IMR-90 (cell line): Measurements from ENCODE around the gene SLC4A2. TPM values are rescaled to one million over a fixed set of nuclear protein-coding genes. Genes with fewer than 3 reads are reported as not detected.
A peak's percentile ranks its signal among the peaks of the same experiment; 100 is the strongest.

Source experiments
- ATAC-seq: fragments of 200-7000 bp; cut with Tn5 transposase; 2 replicates; pipeline ENCODE4 v1.9.1; 2020; ENCODE audit warnings: low read depth, mild to moderate bottlenecking, moderate library complexity
- BruUV-seq: library from RNA; stranded (reverse); fragments of 400-500 nt; replicated peaks from 2 replicates; lab custom pipeline; 2021; lab: Mats Ljungman, UMichigan
- CTCF ChIA-PET: fragments of 300-600 bp; formaldehyde crosslinking; extraction: SDS; loops from one replicate; lab custom pipeline; 2021; ENCODE audit warnings: antibody characterized with exemption; lab: Yijun Ruan, JAX
- POLR2A ChIA-PET: fragments of 300-600 bp; sonication (Branson Sonifier 250); formaldehyde crosslinking; loops from one replicate; lab custom pipeline; 2022; ENCODE audit warnings: antibody characterized with exemption; ENCODE audit not compliant: unreplicated experiment; lab: Charles Lee
- DNase-seq: peaks from one replicate; pipeline ENCODE4 v3.0.0; 2013
- H2AFZ ChIP-seq: replicated peaks from 2 replicates; pipeline ENCODE3; 2013; ENCODE audit warnings: low read length, mild to moderate bottlenecking; ENCODE audit not compliant: poor library complexity
- H2AK5ac ChIP-seq: 2 replicates; pipeline ENCODE4 v1.6.1; 2013; ENCODE audit warnings: low read depth, low read length, inconsistent platforms
- H2AK9ac ChIP-seq: replicated peaks from 2 replicates; pipeline ENCODE3; 2013; ENCODE audit warnings: mild to moderate bottlenecking, low read depth, low read length, moderate library complexity; ENCODE audit not compliant: poor library complexity
- H2BK120ac ChIP-seq: 2 replicates; pipeline ENCODE4 v1.6.1; 2013; ENCODE audit warnings: low read depth, low read length, inconsistent platforms
- H2BK15ac ChIP-seq: 3 replicates; pipeline ENCODE4 v1.6.1; 2013; ENCODE audit warnings: low read depth, low read length, inconsistent platforms
- H2BK20ac ChIP-seq: 2 replicates; pipeline ENCODE4 v1.6.1; 2013; ENCODE audit warnings: low read depth, mild to moderate bottlenecking, inconsistent platforms, low read length, moderate library complexity
- H2BK5ac ChIP-seq: 2 replicates; pipeline ENCODE4 v1.6.1; 2013; ENCODE audit warnings: mild to moderate bottlenecking, low read depth, low read length, inconsistent platforms; ENCODE audit not compliant: poor library complexity, severe bottlenecking
- H3K14ac ChIP-seq: replicated peaks from 2 replicates; pipeline ENCODE4 v1.6.1; 2013; ENCODE audit warnings: low read depth, low read length, inconsistent platforms
- H3K18ac ChIP-seq: 2 replicates; pipeline ENCODE4 v1.6.1; 2013; ENCODE audit warnings: low read depth, low read length, control low read depth
- H3K23ac ChIP-seq: 2 replicates; pipeline ENCODE4 v1.6.1; 2013; ENCODE audit warnings: low read depth, low read length, inconsistent platforms
- H3K27ac ChIP-seq: 2 replicates; pipeline ENCODE4 v1.5.1; 2013; ENCODE audit warnings: mild to moderate bottlenecking, control low read depth, low read length; ENCODE audit not compliant: insufficient read depth
- H3K27me3 ChIP-seq: 2 replicates; pipeline ENCODE4 v1.6.1; 2013; ENCODE audit warnings: low read length; ENCODE audit not compliant: control insufficient read depth, insufficient read depth
- H3K36me3 ChIP-seq: 2 replicates; pipeline ENCODE4 v1.6.1; 2013; ENCODE audit warnings: low read length, mixed read lengths; ENCODE audit not compliant: control insufficient read depth, insufficient read depth
- H3K4ac ChIP-seq: 2 replicates; pipeline ENCODE4 v1.6.1; 2013; ENCODE audit warnings: low read depth, low read length, inconsistent platforms
- H3K4me1 ChIP-seq: 2 replicates; pipeline ENCODE4 v1.6.1; 2013; ENCODE audit warnings: low read length, mixed read lengths; ENCODE audit not compliant: control insufficient read depth, insufficient read depth
- H3K4me2 ChIP-seq: 2 replicates; pipeline ENCODE4 v1.6.1; 2013; ENCODE audit warnings: low read depth, mild to moderate bottlenecking, control low read depth, low read length, moderate library complexity
- H3K4me3 ChIP-seq: 2 replicates; pipeline ENCODE4 v1.5.1; 2013; ENCODE audit warnings: low read depth, mild to moderate bottlenecking, control low read depth, low read length, moderate library complexity; ENCODE audit not compliant: insufficient read depth
- H3K56ac ChIP-seq: 2 replicates; pipeline ENCODE4 v1.6.1; 2013; ENCODE audit warnings: low read length, inconsistent platforms; ENCODE audit not compliant: insufficient read depth; ENCODE audit errors: extremely low read depth
- H3K79me1 ChIP-seq, 2 experiments: 2 replicates each; pipeline ENCODE4 v1.6.1; 2013; ENCODE audit warnings: low read length in 2 of 2, inconsistent platforms in 1 of 2, low read depth in 1 of 2
- H3K9ac ChIP-seq: 2 replicates; pipeline ENCODE4 v1.6.1; 2013; ENCODE audit warnings: low read depth, low read length, control low read depth
- H3K9me1 ChIP-seq: 2 replicates; pipeline ENCODE4 v1.6.1; 2013; ENCODE audit warnings: low read length, inconsistent platforms; ENCODE audit not compliant: insufficient read depth
- H3K9me3 ChIP-seq: 2 replicates; pipeline ENCODE4 v1.6.1; 2013; ENCODE audit warnings: low read length; ENCODE audit not compliant: control insufficient read depth, insufficient read depth
- H4K20me1 ChIP-seq: 2 replicates; pipeline ENCODE4 v1.6.1; 2013; ENCODE audit warnings: low read length, inconsistent platforms; ENCODE audit not compliant: insufficient read depth
- H4K5ac ChIP-seq: 2 replicates; pipeline ENCODE4 v1.6.1; 2013; ENCODE audit warnings: mild to moderate bottlenecking, low read depth, low read length, control low read depth
- H4K8ac ChIP-seq, 2 experiments: 2 replicates each; pipeline ENCODE4 v1.6.1; 2013; ENCODE audit warnings: low read depth in 2 of 2, low read length in 2 of 2, control low read depth in 1 of 2, inconsistent platforms in 1 of 2
- H4K91ac ChIP-seq: 2 replicates; pipeline ENCODE4 v1.6.1; 2013; ENCODE audit warnings: low read depth, low read length, inconsistent platforms; ENCODE audit not compliant: insufficient read depth
- BHLHE40 ChIP-seq: fragments of 150-350 bp; IDR thresholded peaks from 2 replicates; pipeline ENCODE4 v1.6.1; 2016; ENCODE audit warnings: mild to moderate bottlenecking, low read depth, low read length
- CEBPB ChIP-seq: IDR thresholded peaks from 2 replicates; pipeline ENCODE4 v1.6.1; 2012; ENCODE audit warnings: low read depth, low read length, improper control_type of control experiment
- CHD1 ChIP-seq: IDR thresholded peaks from 2 replicates; pipeline ENCODE4 v1.6.1; 2012; ENCODE audit warnings: low read depth, low read length, improper control_type of control experiment
- CTCF ChIP-seq: conservative IDR thresholded peaks from 2 replicates; pipeline ENCODE4 v1.5.1; 2012; ENCODE audit warnings: mild to moderate bottlenecking, low read depth, low read length, improper control_type of control experiment
- ELK1 ChIP-seq: fragments of 150-350 bp; IDR thresholded peaks from 2 replicates; pipeline ENCODE4 v1.6.1; 2016; ENCODE audit warnings: low read depth, mild to moderate bottlenecking, low read length, moderate library complexity, borderline replicate concordance
- FOS ChIP-seq: fragments of 150-350 bp; IDR thresholded peaks from 2 replicates; pipeline ENCODE4 v1.6.1; 2016; ENCODE audit warnings: low read depth, low read length
- MAFK ChIP-seq: IDR thresholded peaks from 2 replicates; pipeline ENCODE4 v1.6.1; 2012; ENCODE audit warnings: low read depth, low read length, improper control_type of control experiment
- MAZ ChIP-seq: IDR thresholded peaks from 2 replicates; pipeline ENCODE4 v1.6.1; 2012; ENCODE audit warnings: low read depth, mild to moderate bottlenecking, low read length, improper control_type of control experiment, moderate library complexity, borderline replicate concordance
- MXI1 ChIP-seq: IDR thresholded peaks from 2 replicates; pipeline ENCODE4 v1.6.1; 2012; ENCODE audit warnings: low read depth, mild to moderate bottlenecking, low read length, moderate library complexity, borderline replicate concordance
- NFE2L2 ChIP-seq: fragments of 150-350 bp; IDR thresholded peaks from 2 replicates; pipeline ENCODE4 v1.6.1; 2016; ENCODE audit warnings: low read depth, mild to moderate bottlenecking, low read length
- POLR2A ChIP-seq: IDR thresholded peaks from 2 replicates; pipeline ENCODE4 v1.6.1; 2012; ENCODE audit warnings: mild to moderate bottlenecking, low read depth, low read length
- RAD21 ChIP-seq: IDR thresholded peaks from 2 replicates; pipeline ENCODE4 v1.6.1; 2012; ENCODE audit warnings: low read length, improper control_type of control experiment
- RCOR1 ChIP-seq: IDR thresholded peaks from 2 replicates; pipeline ENCODE4 v1.6.1; 2012; ENCODE audit warnings: mild to moderate bottlenecking, low read length, improper control_type of control experiment; ENCODE audit not compliant: insufficient replicate concordance
- RFX5 ChIP-seq: IDR thresholded peaks from 2 replicates; pipeline ENCODE4 v1.8.0; 2012; ENCODE audit warnings: low read depth, mild to moderate bottlenecking, low read length, moderate library complexity
- SMC3 ChIP-seq: fragments of 150-350 bp; IDR thresholded peaks from 2 replicates; pipeline ENCODE4 v1.6.1; 2016; ENCODE audit warnings: low read depth, mild to moderate bottlenecking, antibody characterized with exemption, low read length, moderate library complexity
- USF2 ChIP-seq: fragments of 150-350 bp; IDR thresholded peaks from 2 replicates; pipeline ENCODE4 v1.6.1; 2017; ENCODE audit warnings: mild to moderate bottlenecking, antibody characterized with exemption, low read length, low read depth
- WGBS, 2 experiments: methylation state at CpG; one replicate each; pipeline versions ENCODE4 v1.1.5 to v1.1.7; 2013; ENCODE audit warnings: missing lambda C conversion rate in 2 of 2; ENCODE audit not compliant: insufficient read length in 1 of 2; ENCODE audit errors: extremely low coverage in 2 of 2; 5-methylcytosine and 5-hydroxymethylcytosine counted together
- dilution Hi-C: fragments of 300-500 bp; cut with HindIII; formaldehyde crosslinking; loops from one replicate; pipeline ENCODE4 v1.14.3; 2018; ENCODE audit warnings: low sequenced_read_pairs; ENCODE audit not compliant: unreplicated experiment
- in situ Hi-C: fragments of 300-500 bp; cut with MboI; formaldehyde crosslinking; loops from 3 replicates; pipeline ENCODE4 v1.14.3; 2019; ENCODE audit warnings: low sequenced_read_pairs, inconsistent platforms, mixed read lengths
- intact Hi-C: fragments of 100-400 bp; cut with micrococcal nuclease; formaldehyde crosslinking; loops from 2 replicates; pipeline ENCODE4 v1.10.0; 2022
- polyA plus RNA-seq, 3 experiments: library from polyadenylated mRNA; depleted of rRNA; stranded (reverse); fragments of >200 nt; gene quantifications; 2 replicates each; pipeline ENCODE4 v1.2.3, GENCODE V29; 2012; ENCODE audit warnings: low replicate concordance in 1 of 3
- total RNA-seq: library from RNA; depleted of rRNA; stranded (reverse); fragments of >200 nt; gene quantifications from 2 replicates; pipeline ENCODE4 v1.2.3, GENCODE V29; 2012

The SLC4A2 gene
- total and polyA plus RNA-seq, 2 of the 4 experiments (the other 2 are of a cell fraction), result 29.6 to 91.0 TPM

GRCh38 chr7:151064993-151065392 lies 5.6 kb downstream of the SLC4A2 start:
- Histone ChIP-seq H3K14ac (no peak overlapping the region), H4K91ac (no peak overlapping the region), H3K4ac (no peak overlapping the region), H2BK20ac (no peak overlapping the region), H4K20me1 (peaks cover 32% of the 10 kb centered on the region), H3K4me3 (no peak overlapping the region), H2AK9ac (no peak overlapping the region), H4K8ac (no peak overlapping the region), H4K5ac (no peak overlapping the region), H3K27me3 (no peaks in the 10 kb centered on the region), H3K56ac (no peak overlapping the region), H3K9me3 (no peaks in the 10 kb centered on the region), H3K9ac (no peak overlapping the region), H2AK5ac (no peak overlapping the region), H2BK5ac (no peak overlapping the region), H3K4me1 (peaks cover 33% of the 10 kb centered on the region), H3K27ac (no peak overlapping the region), H3K79me1 (peaks cover 24 to 62% of the 10 kb centered on the region in 2 experiments), H3K36me3 (peaks cover 50% of the 10 kb centered on the region), H2AFZ (peak overlapping the region; percentile 33), H2BK15ac (no peak overlapping the region), H3K18ac (no peak overlapping the region), H3K9me1 (peaks cover 8% of the 10 kb centered on the region; the same call in 1 of the 2 replicates), H2BK120ac (no peak overlapping the region), H3K23ac (no peak overlapping the region), H3K4me2 (no peak overlapping the region)
- dilution Hi-C loops (no loop called here), intact Hi-C loops (no loop called here), in situ Hi-C loops (no loop called here)
- TF ChIP-seq ELK1, result no peak
- TF ChIP-seq FOS, result no peak
- no peak for TF ChIP-seq MAZ
- no peak for TF ChIP-seq POLR2A
- no peak for TF ChIP-seq RCOR1
- TF ChIP-seq CEBPB, result no peak
- TF ChIP-seq MAFK, result no peak
- no peak for TF ChIP-seq NFE2L2
- TF ChIP-seq CTCF, result no peak
- no peak for TF ChIP-seq BHLHE40
- no peak for TF ChIP-seq MXI1
- TF ChIP-seq RFX5, result no peak
- no peak for TF ChIP-seq SMC3
- no peak for TF ChIP-seq USF2
- no peak for TF ChIP-seq RAD21
- no peak for TF ChIP-seq CHD1
- ATAC-seq (no peak), DNase-seq (no peak)
- ChIA-PET POLR2A (no interaction called here), CTCF (no interaction called here)
- 100% methylated on average over 1 of the region's 6 CpGs; no CpG with 5 or more reads in 1 of the 2 experiments for WGBS, 2 experiments
- no TSS peak for BruUV-seq
